Measurements from ENCODE around the gene ECI2.
A peak's percentile ranks its signal among the peaks of the same experiment; 100 is the strongest.
"Not testable (repeated sequence)": the region's sequence is repeated elsewhere in the genome, so short reads cannot be mapped to it uniquely, and the experiment has no call there.

ECI2 gene

GRCh38 chr6:4139272-4139671, 3.9 kb upstream of the ECI2 start:
- DNase-seq (ENCODE audit: low read depth in 2 of 2) = no peak

GRCh38 chr6:4138186-4138585, 2.8 kb upstream of the ECI2 start:
- no peak for DNase-seq (ENCODE audit: low read depth in 2 of 2)

GRCh38 chr6:4136354-4136831, 1.0 kb upstream of the ECI2 start:
- DNase-seq (ENCODE audit: low read depth in 2 of 2) = no peak

GRCh38 chr6:4135665-4136353, 434 bp upstream of the ECI2 start:
- DNase-seq (ENCODE audit: low read depth in 2 of 2) = peak; percentile 89 to 96

- no peak for DNase-seq (ENCODE audit: low read depth in 2 of 2)
These were observed 1.2 kb downstream of the ECI2 start for GRCh38 chr6:4133941-4134838.

GRCh38 chr6:4130357-4130987, 4.9 kb downstream of the ECI2 start:
- DNase-seq (ENCODE audit: low read depth in 2 of 2) = no peak

- no peak for DNase-seq (ENCODE audit: low read depth in 2 of 2)
These were observed 5.9 kb downstream of the ECI2 start for GRCh38 chr6:4129446-4129845.

GRCh38 chr6:4128748-4129147, 6.6 kb downstream of the ECI2 start:
- DNase-seq (ENCODE audit: low read depth in 2 of 2) = no peak

GRCh38 chr6:4128072-4128471, 7.3 kb downstream of the ECI2 start:
- no peak for DNase-seq (ENCODE audit: low read depth in 2 of 2)

- no peak for DNase-seq (ENCODE audit: low read depth in 2 of 2)
These were observed 9.2 kb downstream of the ECI2 start for GRCh38 chr6:4125933-4126864.

- DNase-seq (ENCODE audit: low read depth in 2 of 2) = no peak
These were observed 9.9 kb downstream of the ECI2 start for GRCh38 chr6:4125500-4125899.

- no peak for DNase-seq (ENCODE audit: low read depth in 2 of 2)
These were observed 11.0 kb downstream of the ECI2 start for GRCh38 chr6:4124351-4124750.

- no peak for DNase-seq (ENCODE audit: low read depth in 2 of 2)
These were observed 19.6 kb downstream of the ECI2 start for GRCh38 chr6:4115741-4116140.

- DNase-seq (ENCODE audit: low read depth in 2 of 2) = no peak
These were observed 21.3 kb downstream of the ECI2 start for GRCh38 chr6:4114123-4114522.

GRCh38 chr6:4113649-4114048, 21.7 kb downstream of the ECI2 start:
- DNase-seq (ENCODE audit: low read depth in 2 of 2) = no peak

- DNase-seq (ENCODE audit: low read depth in 2 of 2) = no peak
These were observed 23.0 kb downstream of the ECI2 start for GRCh38 chr6:4112366-4112765.

- not testable (repeated sequence) for DNase-seq (ENCODE audit: low read depth in 2 of 2)
These were observed 26.0 kb downstream of the ECI2 start for GRCh38 chr6:4109363-4109815.

- DNase-seq (ENCODE audit: low read depth in 2 of 2) = no peak
These were observed 26.7 kb downstream of the ECI2 start for GRCh38 chr6:4108561-4109093.

- no peak for DNase-seq (ENCODE audit: low read depth in 2 of 2)
These were observed 27.5 kb downstream of the ECI2 start for GRCh38 chr6:4107873-4108272.

GRCh38 chr6:4105980-4106536, 29.3 kb downstream of the ECI2 start:
- DNase-seq (ENCODE audit: low read depth in 2 of 2) = no peak

- no peak for DNase-seq (ENCODE audit: low read depth in 2 of 2)
These were observed 31.4 kb downstream of the ECI2 start for GRCh38 chr6:4103929-4104328.
